DMS53 treated with DMSO at 0.1 percent for 48 hours (cell line): ENCODE measurements around the gene TBL2.
"Not testable (repeated sequence)": the region's sequence is repeated elsewhere in the genome, so short reads cannot be mapped to it uniquely, and the experiment has no call there.

Source experiments
- DNase-seq: peaks from one replicate; lab custom pipeline; 2025; ENCODE audit not compliant: unreplicated experiment; lab: John Stamatoyannopoulos, UW

The TBL2 gene

GRCh38 chr7:73578342-73579128 is at the start of gene TBL2:
Gene TBL2 (minus strand): TSS chr7:73578579. CDS start chr7:73578549, 30 bp downstream.
- DNase-seq: peak; percentile 99

DNA sequence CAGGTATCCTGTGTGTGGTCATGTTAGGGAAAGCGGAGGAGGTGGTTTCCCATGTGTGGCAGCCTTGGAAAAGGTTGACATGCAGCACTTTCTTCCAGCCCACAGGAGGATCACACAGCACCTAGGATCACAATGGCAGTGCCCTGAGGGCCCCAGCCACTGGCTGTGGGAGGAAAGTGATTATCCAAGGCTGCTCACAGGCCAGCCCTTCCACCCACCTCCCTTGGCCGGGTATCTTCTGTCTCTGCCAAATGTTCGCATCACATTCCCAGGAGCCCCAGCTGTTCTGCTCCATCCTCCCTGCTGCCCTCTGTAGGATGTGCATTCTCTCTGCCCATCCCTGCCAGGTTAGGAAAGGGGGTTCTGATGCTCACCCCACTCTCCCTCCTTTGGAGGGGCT is 48.4 kb upstream of the TBL2 start:
- no peak for DNase-seq

- DNase-seq: no peak
These were observed 46.9 kb upstream of the TBL2 start for GRCh38 chr7:73625276-73625675.

- DNase-seq: no peak
These were observed 46.3 kb upstream of the TBL2 start for GRCh38 chr7:73624669-73625001.

DNA sequence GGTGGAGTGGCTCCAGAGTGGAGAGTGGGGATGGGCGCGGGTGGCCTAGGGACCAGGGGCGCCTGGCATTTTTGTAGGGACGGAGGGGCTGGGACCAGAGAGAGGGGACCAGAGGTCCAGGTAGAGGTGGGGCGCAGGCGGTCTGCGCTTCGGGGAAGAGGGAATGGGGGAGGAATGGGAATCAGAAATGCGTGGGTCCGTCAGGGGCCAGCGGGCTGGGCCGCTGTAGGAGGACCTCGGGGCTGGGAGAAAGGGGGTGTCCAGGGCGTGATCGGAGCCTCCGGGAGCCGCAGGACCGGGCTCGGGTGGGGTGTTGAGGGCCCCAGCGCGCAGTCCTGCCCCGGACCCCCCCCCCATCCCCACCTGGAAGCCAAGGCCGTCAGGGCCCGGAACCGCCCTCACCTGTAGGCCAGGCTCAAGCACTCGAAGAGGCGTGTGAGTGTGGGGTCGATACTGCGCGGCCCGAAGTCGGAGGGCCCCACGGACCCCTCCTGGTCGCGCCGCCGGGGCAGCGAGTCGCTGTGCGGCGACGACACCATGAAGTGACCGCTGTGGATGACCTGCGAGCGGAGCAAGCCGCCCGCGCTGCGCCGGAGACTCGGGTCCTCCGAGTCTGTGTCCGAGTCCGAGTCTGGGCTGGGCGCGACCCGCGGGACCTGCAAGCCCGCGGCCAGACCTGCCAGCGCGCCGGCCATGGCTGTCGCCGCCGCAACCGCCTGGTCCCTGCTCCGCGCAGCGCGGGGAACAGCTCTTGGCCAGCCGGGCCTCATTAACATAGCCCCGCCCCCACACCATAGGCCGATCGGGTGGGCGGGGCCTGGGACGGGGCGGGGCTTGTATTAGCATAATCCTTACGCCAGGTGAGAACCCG is 45.7 kb upstream of the TBL2 start, which contains the start of gene MLXIPL:
Gene MLXIPL (minus strand): TSS at position 725 of the 871 bp plus-strand sequence. CDS start 30 bp downstream, at position 695.
- DNase-seq: peak; percentile 89

DNA sequence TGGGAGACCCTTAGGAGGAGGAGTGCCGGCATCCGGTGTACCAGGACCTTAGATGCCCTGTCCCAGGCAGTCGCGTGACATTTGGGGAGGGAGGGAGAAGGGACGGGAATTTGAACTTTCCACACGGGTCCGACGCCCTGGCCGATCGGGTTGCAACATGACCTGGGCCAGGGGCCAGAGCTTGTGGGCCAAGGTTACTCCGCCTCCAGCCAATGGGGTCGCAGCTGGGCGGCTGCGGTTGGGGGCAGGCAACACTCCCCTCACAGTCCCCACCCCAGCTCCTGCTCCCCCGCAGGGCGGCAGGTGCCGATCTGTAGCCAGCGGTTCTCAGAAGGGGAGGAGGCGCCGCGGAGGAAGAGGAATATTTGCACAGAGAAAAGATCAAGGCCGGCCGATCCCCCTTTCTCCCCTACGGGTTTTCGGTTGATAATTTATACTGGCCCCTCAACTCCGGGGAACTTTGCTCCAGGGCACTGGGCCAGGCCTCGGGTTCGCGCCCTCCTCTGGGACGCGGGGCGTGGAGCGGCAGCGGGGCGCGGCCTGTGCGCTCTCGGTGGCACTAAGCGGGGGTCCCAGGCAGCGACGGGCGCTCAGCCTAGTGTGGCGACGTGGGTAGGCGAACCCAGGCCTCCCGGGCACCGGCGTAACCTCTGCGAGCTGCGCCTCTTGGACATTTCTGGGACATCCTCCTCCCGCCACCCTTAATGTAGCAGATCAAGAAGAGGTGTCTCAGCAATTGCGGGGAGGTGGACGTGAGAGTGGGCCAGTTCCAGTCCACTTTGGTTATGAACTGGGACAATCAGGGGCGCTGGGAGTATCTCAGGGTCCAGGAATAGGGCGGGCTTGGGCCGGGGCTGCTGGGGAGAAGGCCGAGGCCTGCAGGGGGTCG is 44.8 kb upstream of the TBL2 start:
- no peak for DNase-seq

- DNase-seq: no peak
These were observed 44.1 kb upstream of the TBL2 start for GRCh38 chr7:73622527-73622908.

- no peak for DNase-seq
These were observed 43.0 kb upstream of the TBL2 start for GRCh38 chr7:73621168-73622063.

GRCh38 chr7:73619394-73619793 is 41.0 kb upstream of the TBL2 start:
- DNase-seq: not testable (repeated sequence)

DNA sequence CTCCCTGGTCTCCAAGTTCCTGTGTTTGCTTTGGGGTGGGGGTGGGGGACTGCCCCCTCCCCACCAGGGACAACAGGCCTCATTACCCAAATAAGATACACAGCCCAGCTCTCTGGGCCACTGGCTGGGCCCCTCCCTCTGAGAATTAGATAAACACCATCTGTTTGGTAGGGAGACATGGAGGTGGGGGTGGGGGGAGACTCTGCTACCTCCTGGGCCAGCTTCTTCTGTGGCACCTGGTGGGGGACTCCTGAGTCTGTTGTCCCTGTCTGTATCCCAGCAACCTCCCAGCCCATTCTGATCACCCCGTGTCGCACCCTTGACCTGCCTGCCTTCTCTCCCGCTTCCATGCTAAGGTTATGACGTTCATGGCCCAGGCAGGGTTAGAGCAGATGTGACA is 40.2 kb upstream of the TBL2 start:
- DNase-seq: no peak

DNA sequence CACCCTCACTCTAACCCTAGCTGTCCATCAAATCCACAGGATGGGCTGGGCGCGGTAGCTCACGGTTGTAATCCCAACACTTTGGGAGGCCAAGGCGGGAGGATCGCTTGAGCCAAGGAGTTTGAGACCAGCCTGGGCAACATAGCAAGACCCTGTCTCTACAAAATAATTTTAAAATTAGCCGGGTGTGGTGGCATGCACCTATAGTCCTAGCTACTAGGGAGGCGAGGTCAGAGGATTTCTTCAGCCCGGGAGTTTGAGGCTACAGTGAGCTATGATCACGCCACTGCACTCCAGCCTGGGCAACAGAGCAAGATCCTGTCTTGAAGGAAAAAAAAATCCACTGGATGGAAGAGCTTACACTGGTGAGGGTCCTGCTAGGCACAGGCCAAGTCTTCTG is 39.1 kb upstream of the TBL2 start:
- not testable (repeated sequence) for DNase-seq

GRCh38 chr7:73615886-73616285 is 37.5 kb upstream of the TBL2 start:
- DNase-seq: no peak

DNA sequence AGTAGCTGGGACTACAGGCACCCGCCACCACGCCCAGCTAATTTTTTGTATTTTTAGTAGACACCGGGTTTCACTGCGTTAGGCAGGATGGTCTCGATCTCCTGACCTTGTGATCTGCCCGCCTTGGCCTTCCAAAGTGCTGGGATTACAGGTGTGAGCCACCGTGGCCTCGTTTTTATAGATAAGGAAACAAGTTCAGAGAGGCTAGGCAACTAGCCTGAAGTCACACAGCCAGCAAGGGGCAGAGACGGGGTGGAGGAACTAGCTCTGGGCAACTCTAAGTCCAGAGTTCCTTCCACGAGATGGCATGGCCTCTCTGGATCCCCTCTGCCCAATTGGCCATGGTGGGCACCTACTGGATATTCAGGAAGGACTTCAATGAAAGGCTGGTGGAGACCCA is 36.6 kb upstream of the TBL2 start:
- not testable (repeated sequence) for DNase-seq

DNA sequence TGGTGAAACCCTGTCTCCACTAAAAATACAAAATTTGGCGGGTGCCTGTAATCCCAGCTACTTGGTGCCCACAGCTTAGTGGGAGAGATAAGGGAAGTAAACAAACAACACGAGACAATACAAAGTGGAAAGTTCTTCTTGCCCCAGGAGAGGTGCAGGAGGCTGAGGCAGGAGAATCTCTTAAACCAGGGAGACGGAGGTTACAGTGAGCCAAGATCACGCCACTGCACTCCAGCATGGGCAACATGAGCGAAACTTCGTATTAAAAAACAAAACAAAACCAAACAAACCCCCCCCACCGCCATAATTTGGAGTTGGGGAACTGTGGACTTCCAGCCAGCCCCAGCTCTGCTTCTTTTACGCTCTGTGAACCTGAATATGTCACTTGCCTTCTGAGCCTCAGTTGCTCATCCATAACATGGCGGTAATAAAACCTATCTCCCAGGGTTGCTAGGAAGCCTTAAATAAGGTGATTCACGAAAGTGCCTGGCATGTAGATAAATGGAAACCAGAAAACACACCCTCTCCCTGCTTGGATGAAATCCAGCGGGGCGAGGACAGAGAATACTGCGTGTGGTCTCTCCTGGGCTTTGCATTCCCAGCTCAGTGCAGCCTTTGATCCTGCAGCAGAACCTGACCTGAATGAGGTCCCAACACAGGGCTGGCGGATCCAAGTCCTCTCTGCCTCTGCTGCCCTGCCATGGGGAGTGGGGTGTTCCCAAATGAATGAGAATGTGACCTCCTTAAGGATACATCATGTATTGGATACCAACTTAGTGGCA is 35.8 kb upstream of the TBL2 start:
- no peak for DNase-seq

- DNase-seq: peak; percentile 78
These were observed 34.4 kb upstream of the TBL2 start for GRCh38 chr7:73612598-73613269.

DNA sequence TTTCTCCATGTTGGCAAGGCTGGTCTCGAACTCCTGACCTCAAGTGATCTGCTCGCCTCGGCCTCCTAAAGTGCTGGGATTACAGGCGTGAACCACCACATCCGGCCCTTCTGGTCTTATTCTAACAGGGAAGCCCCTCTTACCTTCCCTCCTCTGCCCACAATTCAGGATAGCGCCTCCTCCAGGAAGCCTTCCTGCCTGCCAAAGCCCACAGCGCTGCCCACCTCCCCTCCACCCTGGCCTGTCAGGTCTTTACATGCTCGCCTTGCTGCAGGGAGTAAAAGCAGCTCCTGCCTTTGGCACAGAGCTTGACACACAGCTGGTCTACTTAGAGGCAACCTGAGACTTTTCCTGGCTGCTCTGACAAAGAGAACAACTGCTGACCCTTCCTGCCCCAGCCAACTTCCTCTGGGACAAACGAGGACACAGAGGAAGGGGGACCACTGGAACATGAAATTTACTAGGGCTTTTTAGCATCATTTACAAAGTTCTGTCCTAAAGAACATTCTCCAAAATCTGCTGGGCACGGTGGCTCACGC is 32.7 kb upstream of the TBL2 start:
- no peak for DNase-seq

DNA sequence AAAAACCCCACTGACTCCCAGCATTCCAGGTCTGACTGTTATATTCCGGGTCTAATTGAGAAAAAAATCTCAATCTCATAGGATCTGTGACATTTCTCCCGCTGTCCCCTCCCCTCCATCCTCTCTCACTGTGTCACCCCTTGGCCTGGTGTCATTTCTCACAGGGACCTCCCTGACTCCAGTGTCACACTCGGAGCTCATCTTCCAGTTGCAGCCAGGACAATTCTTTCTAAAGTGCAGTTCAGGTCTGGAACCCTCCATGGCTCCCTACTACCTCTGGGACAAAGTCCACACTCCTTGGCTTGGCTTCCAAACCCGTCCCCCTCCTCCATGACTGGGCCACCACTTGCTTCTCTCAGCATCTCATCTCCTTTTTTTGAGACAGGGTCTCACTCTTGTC is 31.7 kb upstream of the TBL2 start:
- no peak for DNase-seq

- DNase-seq: not testable (repeated sequence)
These were observed 29.3 kb upstream of the TBL2 start for GRCh38 chr7:73607692-73607983.
